Medulla oblongata (tissue), 1 donor: ENCODE results near the gene SURF4.
A peak's percentile ranks its signal among the peaks of the same experiment; 100 is the strongest.
"Not testable (repeated sequence)": the region's sequence is repeated elsewhere in the genome, so short reads cannot be mapped to it uniquely, and the experiment has no call there.

Experiments used
- DNase-seq: peaks from one replicate; pipeline ENCODE4 v3.0.0-alpha.2; 2015; ENCODE audit errors: extremely low spot score

The SURF4 gene

GRCh38 chr9:133335924-133336811 is 39.7 kb downstream of the SURF4 start, which contains the start of gene SURF6:
TSS of gene SURF6 (minus strand) at chr9:133336188. CDS start at chr9:133336132, 56 bp downstream.
- peak; percentile 89 for DNase-seq

- DNase-seq: not testable (repeated sequence)
Observed at GRCh38 chr9:133334888-133335287, 41.0 kb downstream of the SURF4 start.

- no peak for DNase-seq
Observed at GRCh38 chr9:133334161-133334560, 41.7 kb downstream of the SURF4 start.

GRCh38 chr9:133333566-133333965 is 42.3 kb downstream of the SURF4 start:
- DNase-seq: no peak

- DNase-seq: no peak
Observed at GRCh38 chr9:133333011-133333410, 42.8 kb downstream of the SURF4 start.

GRCh38 chr9:133332381-133332730 is 43.5 kb downstream of the SURF4 start:
- no peak for DNase-seq

- no peak for DNase-seq
Observed at GRCh38 chr9:133331641-133332380, 44.0 kb downstream of the SURF4 start.

- DNase-seq: no peak
Observed at GRCh38 chr9:133331221-133331620, 44.6 kb downstream of the SURF4 start.

GRCh38 chr9:133329306-133330156 is 46.3 kb downstream of the SURF4 start:
- not testable (repeated sequence) for DNase-seq

GRCh38 chr9:133327834-133328484 is 47.9 kb downstream of the SURF4 start:
- no peak for DNase-seq

GRCh38 chr9:133327021-133327420 is 48.8 kb downstream of the SURF4 start:
- not testable (repeated sequence) for DNase-seq

GRCh38 chr9:133323991-133324703 is 51.7 kb downstream of the SURF4 start:
- DNase-seq: no peak

GRCh38 chr9:133323211-133323610 is 52.6 kb downstream of the SURF4 start:
- DNase-seq: no peak

GRCh38 chr9:133322701-133323100 is 53.2 kb downstream of the SURF4 start:
- DNase-seq: no peak

- no peak for DNase-seq
Observed at GRCh38 chr9:133321411-133321935, 54.4 kb downstream of the SURF4 start.

GRCh38 chr9:133320421-133320881 is 55.4 kb downstream of the SURF4 start:
- DNase-seq: no peak

GRCh38 chr9:133317551-133317950 is 58.3 kb downstream of the SURF4 start:
- DNase-seq: not testable (repeated sequence)

GRCh38 chr9:133315997-133316396 is 59.9 kb downstream of the SURF4 start:
- DNase-seq: no peak
